ENCODE data around the gene FRAS1. TPM values are rescaled to one million over a fixed set of nuclear protein-coding genes. Genes with fewer than 3 reads are reported as not detected.

FRAS1 gene
- total and polyA plus RNA-seq, 2 donors (not counting 3 experiments of a cell fraction or from before 2014, with no cell fraction given): 1.4 to 3.6 TPM

GRCh38 chr4:78584863-78585547 is 527.9 kb downstream of the FRAS1 start:
- Histone ChIP-seq H3K9me3 (replicated peaks; ENCODE audit: control insufficient read depth, insufficient read depth, low read length) (no peaks in the 10 kb centered on the region), H4K20me1 (replicated peaks; ENCODE audit: control insufficient read depth, extremely low read depth, insufficient read depth, low read length) (no peaks in the 10 kb centered on the region), H3K27me3 (ENCODE audit: control insufficient read depth in 2 of 2, insufficient read depth in 2 of 2, low read length in 2 of 2) (no peaks in the 10 kb centered on the region), H3K4me3 (replicated peaks in 1 of 3; ENCODE audit: insufficient read depth in 1 of 3, low read depth in 1 of 3, low read length in 3 of 3) (no peak overlapping the region), H3K9ac (replicated peaks; ENCODE audit: extremely low read depth, insufficient read depth, low read length) (no peak overlapping the region), H2AFZ (ENCODE audit: low read depth, low read length) (no peak overlapping the region), H3K36me3 (ENCODE audit: control insufficient read depth in 2 of 2, extremely low read depth in 1 of 2, insufficient read depth in 2 of 2, low read length in 2 of 2) (peaks cover 6 to 12% of the 10 kb centered on the region in 2 experiments), H3K79me2 (ENCODE audit: control insufficient read depth, insufficient read depth, low read length) (no peaks in the 10 kb centered on the region), H3K4me2 (ENCODE audit: insufficient read depth, low read length) (no peak overlapping the region), H3K27ac (ENCODE audit: insufficient read depth, low read depth, low read length) (no peak overlapping the region), H3K4me1 (ENCODE audit: control insufficient read depth, extremely low read depth, insufficient read depth, low read length) (no peaks in the 10 kb centered on the region), H3K9me1 (replicated peaks; ENCODE audit: control insufficient read depth, extremely low read depth, insufficient read depth, low read length) (no peaks in the 10 kb centered on the region)
- POLR2A ChIA-PET: no interaction called here
- no TSS peak for BruUV-seq (replicated peaks)
- dilution Hi-C loops (cut with MboI; ENCODE audit: extremely low pct_ligation_motif_present, low sequenced_read_pairs): no loop called here
- peak; percentile 15 for TF ChIP-seq FOS (IDR thresholded peaks at IDR 0.05; ENCODE audit: borderline replicate concordance, insufficient read depth, low read length)
- no peak for TF ChIP-seq CTCF (IDR thresholded peaks at IDR 0.05; ENCODE audit: extremely low read depth in 1 of 2, insufficient read depth in 1 of 2, low read depth in 1 of 2, low read length in 2 of 2)
- CTCF ChIA-PET: interaction anchor here (1.1 kb wide), 1 partner anchor 16 kb away, joined by 3 read pairs; no protein-coding TSS in a partner anchor
- FAIRE-seq: peak; percentile 33
- no peak for DNase-seq (ENCODE audit: low read depth, low spot score)
- intact Hi-C loops (cut with micrococcal nuclease): no loop called here

GRCh38 chr4:78585633-78586032 is 528.5 kb downstream of the FRAS1 start:
- no peak overlapping the region for H3K4me2 ChIP-seq (ENCODE audit: insufficient read depth, low read length)
- FAIRE-seq: no peak
- no peaks in the 10 kb centered on the region for H3K9me1 ChIP-seq (replicated peaks; ENCODE audit: control insufficient read depth, extremely low read depth, insufficient read depth, low read length)
- BruUV-seq (replicated peaks): no TSS peak
- dilution Hi-C loops (cut with MboI; ENCODE audit: extremely low pct_ligation_motif_present, low sequenced_read_pairs): no loop called here
- no peaks in the 10 kb centered on the region for H4K20me1 ChIP-seq (replicated peaks; ENCODE audit: control insufficient read depth, extremely low read depth, insufficient read depth, low read length)
- H3K36me3 ChIP-seq (ENCODE audit: control insufficient read depth in 2 of 2, extremely low read depth in 1 of 2, insufficient read depth in 2 of 2, low read length in 2 of 2): peaks cover 6 to 12% of the 10 kb centered on the region in 2 experiments
- H3K9ac ChIP-seq (replicated peaks; ENCODE audit: extremely low read depth, insufficient read depth, low read length): no peak overlapping the region
- TF ChIP-seq POLR2AphosphoS5 (IDR thresholded peaks at IDR 0.05; ENCODE audit: insufficient read depth, low read depth, low read length) (no peak), MYC (IDR thresholded peaks at IDR 0.05; ENCODE audit: low read depth, low read length) (no peak), MAX (IDR thresholded peaks at IDR 0.05; ENCODE audit: insufficient read depth, insufficient read length) (no peak), JUN (IDR thresholded peaks at IDR 0.05; ENCODE audit: borderline replicate concordance, insufficient read depth, insufficient read length, low read depth) (no peak), POLR2A (IDR thresholded peaks at IDR 0.05; ENCODE audit: low read depth, low read length) (no peak), CTCF (IDR thresholded peaks at IDR 0.05; ENCODE audit: extremely low read depth in 1 of 2, insufficient read depth in 1 of 2, low read depth in 1 of 2, low read length in 2 of 2) (no peak), EZH2 (IDR thresholded peaks at IDR 0.05; ENCODE audit: borderline replicate concordance, low read depth, low read length, severe bottlenecking) (no peak), FOS (IDR thresholded peaks at IDR 0.05; ENCODE audit: borderline replicate concordance, insufficient read depth, low read length) (no peak), GATA2 (IDR thresholded peaks at IDR 0.05; ENCODE audit: insufficient read depth, insufficient read length, low read depth, low read length) (no peak)
- DNase-seq (ENCODE audit: low read depth, low spot score): no peak
- no peaks in the 10 kb centered on the region for H3K9me3 ChIP-seq (replicated peaks; ENCODE audit: control insufficient read depth, insufficient read depth, low read length)
- ChIA-PET POLR2A (no interaction called here), CTCF (interaction anchor here (1.1 kb wide), 1 partner anchor 16 kb away, joined by 3 read pairs; no protein-coding TSS in a partner anchor)
- H3K27ac ChIP-seq (ENCODE audit: insufficient read depth, low read depth, low read length): no peak overlapping the region
- no peaks in the 10 kb centered on the region for H3K4me1 ChIP-seq (ENCODE audit: control insufficient read depth, extremely low read depth, insufficient read depth, low read length)
- H2AFZ ChIP-seq (ENCODE audit: low read depth, low read length): no peak overlapping the region
- H3K4me3 ChIP-seq (replicated peaks in 1 of 3; ENCODE audit: insufficient read depth in 1 of 3, low read depth in 1 of 3, low read length in 3 of 3): no peak overlapping the region
- no peaks in the 10 kb centered on the region for H3K79me2 ChIP-seq (ENCODE audit: control insufficient read depth, insufficient read depth, low read length)
- H3K27me3 ChIP-seq (ENCODE audit: control insufficient read depth in 2 of 2, insufficient read depth in 2 of 2, low read length in 2 of 2): no peaks in the 10 kb centered on the region
- intact Hi-C loops (cut with micrococcal nuclease): no loop called here

All from endothelial cell of umbilical vein (primary cell).